ENCODE measurements around the gene ADRA2B. TPM values are rescaled to one million over a fixed set of nuclear protein-coding genes. Genes with fewer than 3 reads are reported as not detected.

The ADRA2B gene
- total RNA-seq, 4 donors from 2014 or later: 0.28 to 0.67 (median 0.53) TPM; not detected in 1

GRCh38 chr2:96120091-96120720 is 3.8 kb upstream of the ADRA2B start:
- Histone ChIP-seq H3K4me1 (peaks cover 0 to 16% (median 8%) of the 10 kb centered on the region in 4 donors), H3K36me3 (no peaks in the 10 kb centered on the region), H3K4me3 (no peak overlapping the region), H3K27me3 (no peaks in the 10 kb centered on the region), H3K9me3 (no peaks in the 10 kb centered on the region), H3K27ac (no peak overlapping the region)
- no peak for DNase-seq
- TF ChIP-seq POLR2A (IDR thresholded peaks at IDR 0.05): no peak
- TF ChIP-seq CTCF (IDR thresholded peaks at IDR 0.05): no peak

- peak in 1 of 3 donors; percentile 34 for DNase-seq
- TF ChIP-seq POLR2A (IDR thresholded peaks at IDR 0.05) (no peak), CTCF (IDR thresholded peaks at IDR 0.05) (no peak)
- Histone ChIP-seq H3K4me1 (peaks cover 0 to 16% (median 8%) of the 10 kb centered on the region in 4 donors), H3K9me3 (no peaks in the 10 kb centered on the region), H3K36me3 (no peaks in the 10 kb centered on the region), H3K4me3 (no peak overlapping the region), H3K27me3 (no peaks in the 10 kb centered on the region), H3K27ac (no peak overlapping the region)
Measured at GRCh38 chr2:96119389-96119751, 3.0 kb upstream of the ADRA2B start.

- peak in 1 of 3 donors; percentile 44 for DNase-seq
- H3K27ac ChIP-seq: no peak overlapping the region
- H3K4me1 ChIP-seq: peaks cover 0 to 16% (median 8%) of the 10 kb centered on the region in 4 donors
- no peaks in the 10 kb centered on the region for H3K9me3 ChIP-seq
- TF ChIP-seq POLR2A (IDR thresholded peaks at IDR 0.05) (no peak), CTCF (IDR thresholded peaks at IDR 0.05) (no peak)
- H3K36me3 ChIP-seq: no peaks in the 10 kb centered on the region
- no peak overlapping the region for H3K4me3 ChIP-seq
- no peaks in the 10 kb centered on the region for H3K27me3 ChIP-seq
Measured at GRCh38 chr2:96118698-96119388, 2.5 kb upstream of the ADRA2B start.

GRCh38 chr2:96117701-96118588 is 1.6 kb upstream of the ADRA2B start:
- Histone ChIP-seq H3K27me3 (no peaks in the 10 kb centered on the region), H3K36me3 (no peaks in the 10 kb centered on the region), H3K27ac (no peak overlapping the region), H3K9me3 (no peaks in the 10 kb centered on the region), H3K4me1 (peaks cover 0 to 16% (median 8%) of the 10 kb centered on the region in 4 donors), H3K4me3 (no peak overlapping the region)
- DNase-seq: peak in 1 of 3 donors; percentile 46
- TF ChIP-seq POLR2A (IDR thresholded peaks at IDR 0.05) (no peak), CTCF (IDR thresholded peaks at IDR 0.05) (peak in 1 of 6 experiments; percentile 4)

- no peaks in the 10 kb centered on the region for H3K36me3 ChIP-seq
- peak overlapping the region in 3 of 4 donors; percentile 33 to 75 (median 48) for H3K27ac ChIP-seq
- H3K4me1 ChIP-seq: peaks cover 0 to 16% (median 8%) of the 10 kb centered on the region in 4 donors
- H3K9me3 ChIP-seq: no peaks in the 10 kb centered on the region
- H3K27me3 ChIP-seq: no peaks in the 10 kb centered on the region
- peak overlapping the region; percentile 55 to 82 (median 77) for H3K4me3 ChIP-seq
- peak; percentile 36 to 77 (median 70) for DNase-seq
- TF ChIP-seq POLR2A (IDR thresholded peaks at IDR 0.05): no peak
- peak; percentile 76 to 94 (median 90) for TF ChIP-seq CTCF (IDR thresholded peaks at IDR 0.05)
Measured at GRCh38 chr2:96116879-96117533, 635 bp upstream of the ADRA2B start.

Data from Peyer's patch (tissue), 4 donors.